Chondrocyte (in vitro differentiated cells): ENCODE results near the gene TRIM24. TPM values are rescaled to one million over a fixed set of nuclear protein-coding genes. Genes with fewer than 3 reads are reported as not detected.
A peak's percentile ranks its signal among the peaks of the same experiment; 100 is the strongest.
"Not testable (repeated sequence)": the region's sequence is repeated elsewhere in the genome, so short reads cannot be mapped to it uniquely, and the experiment has no call there.

ENCODE experiments used
- DNase-seq: peaks from one replicate; pipeline ENCODE4 v3.0.0; 2021; ENCODE audit warnings: mixed read lengths, low spot score
- H3K27ac Mint-ChIP-seq: one replicate; pipeline ENCODE4 v1.8.0; 2021; ENCODE audit warnings: mild to moderate bottlenecking, moderate library complexity, mixed read lengths; ENCODE audit not compliant: unreplicated experiment
- H3K27me3 Mint-ChIP-seq: 2 replicates; pipeline ENCODE4 v1.8.0; 2021; ENCODE audit warnings: low read depth, mixed read lengths
- H3K36me3 Mint-ChIP-seq: 2 replicates; pipeline ENCODE4 v1.8.0; 2021; ENCODE audit warnings: low read depth, mixed read lengths
- H3K4me1 Mint-ChIP-seq: 2 replicates; pipeline ENCODE4 v1.8.0; 2021; ENCODE audit warnings: low read depth, mild to moderate bottlenecking, mixed read lengths
- H3K4me3 Mint-ChIP-seq: one replicate; pipeline ENCODE4 v1.8.0; 2021; ENCODE audit warnings: mild to moderate bottlenecking, moderate library complexity, mixed read lengths; ENCODE audit not compliant: unreplicated experiment
- H3K9me3 Mint-ChIP-seq: 2 replicates; pipeline ENCODE4 v1.8.0; 2021; ENCODE audit warnings: low read depth, mixed read lengths
- total RNA-seq: library from RNA; stranded (reverse); gene quantifications from 3 replicates; pipeline ENCODE4 v1.2.1, GENCODE V29; 2021
- TF ChIP-seq, protein P1 (sequence below): fragments of 200-600 bp; sonication (generic); IDR thresholded peaks from 2 replicates; pipeline ENCODE4 v1.5.0; 2021; ENCODE audit warnings: antibody characterized with exemption, mild to moderate bottlenecking, moderate library complexity

Gene TRIM24
- total RNA-seq, 1 donor from 2014 or later, result 31.6 TPM

DNA sequence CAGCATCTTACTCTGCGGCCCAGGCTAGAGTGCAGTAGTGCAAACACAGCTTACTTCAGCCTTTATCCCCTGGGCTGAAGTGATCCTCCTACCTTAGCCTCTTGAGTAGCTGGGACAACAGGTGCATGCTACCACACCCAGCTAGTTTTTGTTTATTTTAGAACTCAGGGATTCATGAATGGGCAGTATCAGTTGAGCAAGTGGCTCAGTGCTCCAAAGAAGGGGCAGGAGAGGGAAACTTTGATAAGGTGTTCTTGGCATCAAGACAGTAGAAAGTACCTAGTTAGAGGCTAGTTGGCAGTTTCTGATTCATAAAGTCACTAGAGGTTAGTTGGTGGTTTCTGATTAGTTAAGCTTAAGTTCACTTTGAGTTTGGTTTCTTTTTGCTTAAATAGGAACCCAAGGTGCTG lies 18.4 kb downstream of the TRIM24 start:
- no peak overlapping the region for H3K27ac Mint-ChIP-seq
- no peaks in the 10 kb centered on the region for H3K9me3 Mint-ChIP-seq
- no peaks in the 10 kb centered on the region for H3K27me3 Mint-ChIP-seq
- peaks cover 47% of the 10 kb centered on the region for H3K4me1 Mint-ChIP-seq
- DNase-seq, result no peak
- H3K36me3 Mint-ChIP-seq, result no peaks in the 10 kb centered on the region
- no peak overlapping the region for H3K4me3 Mint-ChIP-seq
- TF ChIP-seq, protein P1, sequence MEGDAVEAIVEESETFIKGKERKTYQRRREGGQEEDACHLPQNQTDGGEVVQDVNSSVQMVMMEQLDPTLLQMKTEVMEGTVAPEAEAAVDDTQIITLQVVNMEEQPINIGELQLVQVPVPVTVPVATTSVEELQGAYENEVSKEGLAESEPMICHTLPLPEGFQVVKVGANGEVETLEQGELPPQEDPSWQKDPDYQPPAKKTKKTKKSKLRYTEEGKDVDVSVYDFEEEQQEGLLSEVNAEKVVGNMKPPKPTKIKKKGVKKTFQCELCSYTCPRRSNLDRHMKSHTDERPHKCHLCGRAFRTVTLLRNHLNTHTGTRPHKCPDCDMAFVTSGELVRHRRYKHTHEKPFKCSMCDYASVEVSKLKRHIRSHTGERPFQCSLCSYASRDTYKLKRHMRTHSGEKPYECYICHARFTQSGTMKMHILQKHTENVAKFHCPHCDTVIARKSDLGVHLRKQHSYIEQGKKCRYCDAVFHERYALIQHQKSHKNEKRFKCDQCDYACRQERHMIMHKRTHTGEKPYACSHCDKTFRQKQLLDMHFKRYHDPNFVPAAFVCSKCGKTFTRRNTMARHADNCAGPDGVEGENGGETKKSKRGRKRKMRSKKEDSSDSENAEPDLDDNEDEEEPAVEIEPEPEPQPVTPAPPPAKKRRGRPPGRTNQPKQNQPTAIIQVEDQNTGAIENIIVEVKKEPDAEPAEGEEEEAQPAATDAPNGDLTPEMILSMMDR, result no peak

DNA sequence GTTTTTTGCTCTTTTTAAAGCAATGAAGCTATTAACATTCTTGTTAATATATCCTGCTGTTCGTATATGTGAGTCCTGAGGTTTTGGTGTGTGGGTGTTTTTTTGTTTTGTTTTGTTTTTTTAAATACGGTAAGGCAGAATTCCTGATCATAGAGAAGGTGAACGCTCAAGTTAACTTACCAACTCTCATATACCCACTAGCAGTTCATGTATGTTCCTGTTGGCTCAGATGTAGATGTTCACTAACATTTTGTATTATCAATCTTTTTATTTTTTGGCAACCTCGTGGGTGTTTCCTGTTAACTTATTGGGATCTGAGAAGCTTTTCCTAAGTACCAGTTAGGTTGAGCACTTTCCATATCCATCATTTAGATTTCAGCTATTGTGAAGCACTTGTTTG lies 20.5 kb downstream of the TRIM24 start:
- Mint-ChIP-seq H3K4me3 (no peak overlapping the region), H3K4me1 (peaks cover 39% of the 10 kb centered on the region), H3K9me3 (no peaks in the 10 kb centered on the region), H3K27me3 (no peaks in the 10 kb centered on the region), H3K27ac (peak overlapping the region; percentile 1), H3K36me3 (peaks cover 1% of the 10 kb centered on the region)
- TF ChIP-seq, protein P1, result no peak
- no peak for DNase-seq

DNA sequence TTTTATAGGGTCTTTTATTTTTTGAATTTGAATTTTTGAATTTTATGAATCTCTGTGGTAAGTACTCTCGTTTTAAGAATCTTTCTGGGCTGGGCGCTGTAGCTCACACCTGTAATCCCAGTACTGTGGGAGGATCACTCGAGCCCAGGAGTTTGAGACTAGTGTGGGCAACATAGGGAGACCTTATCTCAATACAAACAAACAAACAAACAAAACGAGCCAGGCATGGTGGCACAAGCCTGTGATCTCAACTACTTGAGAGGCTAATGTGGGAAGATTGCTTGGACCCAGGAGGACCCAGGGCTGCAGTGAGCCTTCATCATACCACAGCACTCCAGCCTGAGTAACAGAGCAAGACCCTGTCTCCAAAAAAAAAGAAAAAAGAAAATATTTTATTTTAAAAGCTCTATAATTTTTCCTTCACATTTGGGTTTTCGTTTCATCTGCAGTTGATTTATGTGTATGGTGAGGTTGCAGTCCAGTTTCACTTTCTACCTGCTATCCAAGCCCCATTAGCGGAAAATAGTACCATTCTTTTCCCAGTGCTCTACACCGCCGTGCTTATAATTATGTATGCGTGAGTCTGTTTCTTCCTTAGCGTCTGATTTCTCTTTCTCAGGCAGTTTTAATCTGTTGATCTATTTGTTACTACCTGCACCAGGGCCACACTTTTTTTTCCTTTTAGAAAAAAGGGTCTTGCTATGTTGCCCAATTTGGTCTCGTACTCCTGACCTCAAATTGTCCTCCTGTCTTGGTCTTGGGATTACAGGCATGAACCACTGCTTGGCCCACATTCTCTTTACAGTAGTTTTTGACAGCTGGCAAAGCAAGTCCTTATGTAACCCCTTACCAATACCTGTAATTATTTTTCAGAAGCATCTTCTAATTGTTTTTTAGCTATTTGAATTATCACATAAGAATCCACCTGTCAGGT lies 21.7 kb downstream of the TRIM24 start:
- TF ChIP-seq, protein P1, result no peak
- Mint-ChIP-seq H3K4me1 (peaks cover 37% of the 10 kb centered on the region), H3K27me3 (no peaks in the 10 kb centered on the region), H3K9me3 (no peaks in the 10 kb centered on the region), H3K4me3 (no peak overlapping the region), H3K27ac (no peak overlapping the region), H3K36me3 (peaks cover 3% of the 10 kb centered on the region)
- DNase-seq, result no peak

DNA sequence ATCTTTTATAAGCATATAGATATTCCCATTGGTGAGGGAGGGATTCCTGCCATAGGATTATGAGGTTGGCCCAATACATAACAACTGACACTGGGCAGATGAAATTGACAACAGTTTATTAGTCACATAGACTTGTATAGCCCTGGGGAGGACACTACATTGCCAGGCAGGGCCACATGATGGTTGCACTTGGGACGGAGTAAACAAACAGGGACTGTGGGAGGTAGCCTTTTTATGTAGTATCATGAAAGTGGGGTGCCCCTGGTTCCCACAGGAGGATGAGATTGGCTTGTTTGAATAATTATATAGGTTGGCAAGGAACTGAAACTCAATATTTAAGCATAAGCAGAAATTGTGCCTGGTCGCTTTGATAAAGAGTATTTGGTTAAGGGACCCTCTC lies 23.5 kb downstream of the TRIM24 start:
- Mint-ChIP-seq H3K4me1 (peaks cover 37% of the 10 kb centered on the region), H3K27me3 (no peaks in the 10 kb centered on the region), H3K36me3 (peaks cover 3% of the 10 kb centered on the region), H3K4me3 (no peak overlapping the region), H3K9me3 (no peaks in the 10 kb centered on the region), H3K27ac (no peak overlapping the region)
- TF ChIP-seq, protein P1, result no peak
- no peak for DNase-seq

DNA sequence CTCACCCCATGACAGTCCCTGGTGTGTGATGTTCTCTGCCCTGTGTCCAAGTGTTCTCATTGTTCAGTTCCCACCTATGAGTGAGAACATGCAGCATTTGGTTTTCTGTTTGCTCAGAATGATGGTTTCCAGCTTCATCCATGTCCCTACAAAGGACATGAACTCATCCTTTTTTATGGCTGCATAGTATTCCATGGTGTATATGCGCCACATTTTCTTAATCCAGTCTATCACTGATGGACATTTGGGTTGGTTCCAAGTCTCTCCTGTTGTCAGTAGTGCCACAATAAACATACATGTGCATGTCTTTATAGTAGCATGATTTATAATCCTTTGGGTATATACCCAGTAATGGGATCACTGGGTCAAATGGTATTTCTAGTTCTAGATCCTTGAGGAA lies 25.4 kb downstream of the TRIM24 start:
- not testable (repeated sequence) for H3K27ac Mint-ChIP-seq, H3K27me3 Mint-ChIP-seq, H3K4me3 Mint-ChIP-seq, H3K9me3 Mint-ChIP-seq, H3K36me3 Mint-ChIP-seq, DNase-seq
- H3K4me1 Mint-ChIP-seq, result peaks cover 33% of the 10 kb centered on the region

DNA sequence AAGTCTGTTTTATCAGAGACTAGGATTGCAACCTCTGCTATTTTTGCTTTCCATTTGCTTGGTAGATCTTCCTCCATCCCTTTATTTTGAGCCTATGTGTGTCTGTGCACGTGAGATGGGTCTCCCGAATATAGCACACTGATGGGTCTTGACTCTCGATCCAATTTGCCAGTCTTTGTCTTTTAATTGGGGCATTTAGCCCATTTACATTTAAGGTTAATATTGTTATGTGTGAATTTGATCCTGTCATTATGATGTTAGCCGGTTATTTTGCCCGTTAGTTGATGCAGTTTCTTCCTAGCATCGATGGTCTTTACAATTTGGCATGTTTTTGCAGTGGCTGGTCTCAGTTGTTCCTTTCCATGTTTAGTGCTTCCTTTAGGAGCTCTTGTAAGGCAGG lies 29.1 kb downstream of the TRIM24 start:
- not testable (repeated sequence) for H3K9me3 Mint-ChIP-seq, H3K4me3 Mint-ChIP-seq, H3K27ac Mint-ChIP-seq, H3K27me3 Mint-ChIP-seq, DNase-seq, H3K36me3 Mint-ChIP-seq
- H3K4me1 Mint-ChIP-seq, result peaks cover 38% of the 10 kb centered on the region
